Smooth muscle cell (in vitro differentiated cells): ENCODE data around the gene CHD6. TPM values are rescaled to one million over a fixed set of nuclear protein-coding genes. Genes with fewer than 3 reads are reported as not detected.

Experiments used
- DNase-seq: peaks from one replicate; lab custom pipeline; 2025; ENCODE audit not compliant: unreplicated experiment; lab: John Stamatoyannopoulos, UW
- H2AFZ ChIP-seq: fragments of 200-600 bp; sonication (generic); 2 replicates; pipeline ENCODE4 v1.6.0; 2016; ENCODE audit warnings: antibody characterized with exemption, low read depth, mild to moderate bottlenecking
- H3F3A ChIP-seq: fragments of 200-600 bp; sonication (generic); 2 replicates; pipeline ENCODE4 v1.6.0; 2017; ENCODE audit warnings: antibody characterized with exemption, low read depth
- H3K27ac ChIP-seq: fragments of 200-600 bp; sonication (generic); 2 replicates; pipeline ENCODE4 v1.5.1; 2016; ENCODE audit warnings: low read depth, mild to moderate bottlenecking
- H3K27me3 ChIP-seq: fragments of 200-600 bp; sonication (generic); 2 replicates; pipeline ENCODE4 v1.6.1; 2016; ENCODE audit warnings: low read depth, mild to moderate bottlenecking
- H3K36me3 ChIP-seq: fragments of 200-600 bp; sonication (generic); 2 replicates; pipeline ENCODE4 v1.5.1; 2016; ENCODE audit warnings: low read depth
- H3K4me1 ChIP-seq: fragments of 200-600 bp; sonication (generic); 2 replicates; pipeline ENCODE4 v1.5.1; 2016; ENCODE audit warnings: low read depth
- H3K4me2 ChIP-seq: fragments of 200-600 bp; sonication (generic); 2 replicates; pipeline ENCODE4 v1.6.0; 2016; ENCODE audit warnings: mild to moderate bottlenecking
- H3K4me3 ChIP-seq: fragments of 200-600 bp; sonication (generic); 2 replicates; pipeline ENCODE4 v1.5.1; 2016; ENCODE audit warnings: mild to moderate bottlenecking
- H3K79me2 ChIP-seq: fragments of 200-600 bp; sonication (generic); 2 replicates; pipeline ENCODE4 v1.6.0; 2016; ENCODE audit warnings: low read depth, mild to moderate bottlenecking
- H3K9ac ChIP-seq: fragments of 200-600 bp; sonication (generic); 2 replicates; pipeline ENCODE4 v1.6.0; 2016; ENCODE audit warnings: low read depth
- H3K9me3 ChIP-seq: fragments of 200-600 bp; sonication (generic); replicated peaks from 2 replicates; pipeline ENCODE4 v1.5.1; 2016; ENCODE audit warnings: low read depth
- H4K20me1 ChIP-seq: fragments of 200-600 bp; sonication (generic); 2 replicates; pipeline ENCODE4 v1.6.0; 2016; ENCODE audit warnings: low read depth
- CTCF ChIP-seq: fragments of 200-600 bp; sonication (generic); IDR thresholded peaks from 2 replicates; pipeline ENCODE4 v1.5.1; 2017; ENCODE audit warnings: borderline replicate concordance, mild to moderate bottlenecking, antibody characterized with exemption; ENCODE audit not compliant: insufficient read depth, poor library complexity, severe bottlenecking
- WGBS: methylation state at CpG from one replicate; pipeline ENCODE4 v1.1.7; 2016; ENCODE audit warnings: low lambda C conversion rate; 5-methylcytosine and 5-hydroxymethylcytosine counted together
- polyA plus RNA-seq: library from polyadenylated mRNA; unstranded; fragments of >200 nt; fragmentation: Nextera tagmentation; extraction: Ambion mirVana; gene quantifications from 2 replicates; pipeline ENCODE4 v1.2.1, GENCODE V29; 2016
- total RNA-seq: library from RNA; depleted of rRNA; stranded (reverse); fragments of >200 nt; gene quantifications from 2 replicates; pipeline ENCODE4 v1.2.3, GENCODE V29; 2014

The CHD6 gene
- total and polyA plus RNA-seq, 2 experiments from 2014 or later = 41.7 to 47.8 TPM

- H3F3A ChIP-seq = no peaks in the 10 kb centered on the region
- no peak for TF ChIP-seq CTCF
- no peaks in the 10 kb centered on the region for H4K20me1 ChIP-seq
- no peak overlapping the region for H3K27ac ChIP-seq
- whole genome bisulfite sequencing = 58% methylated on average over 9 of the region's 9 CpGs
- H2AFZ ChIP-seq = no peak overlapping the region
- H3K4me2 ChIP-seq = no peak overlapping the region
- no peaks in the 10 kb centered on the region for H3K36me3 ChIP-seq
- H3K4me3 ChIP-seq = no peak overlapping the region
- H3K79me2 ChIP-seq = no peaks in the 10 kb centered on the region
- no peak for DNase-seq
- no peaks in the 10 kb centered on the region for H3K27me3 ChIP-seq
- peaks cover 5% of the 10 kb centered on the region for H3K4me1 ChIP-seq
- H3K9ac ChIP-seq = no peak overlapping the region
- H3K9me3 ChIP-seq = no peaks in the 10 kb centered on the region
These were observed 230.7 kb downstream of the CHD6 start for GRCh38 chr20:41387444-41387851.

GRCh38 chr20:41386502-41387427 is 231.4 kb downstream of the CHD6 start:
- no peak for DNase-seq
- 82% methylated on average over 14 of the region's 14 CpGs for WGBS

GRCh38 chr20:41382791-41383305 is 235.3 kb downstream of the CHD6 start:
- H3F3A ChIP-seq = no peaks in the 10 kb centered on the region
- no peak overlapping the region for H3K9ac ChIP-seq
- peaks cover 7% of the 10 kb centered on the region for H3K27me3 ChIP-seq
- no peak overlapping the region for H3K4me3 ChIP-seq
- no peak for DNase-seq
- no peak overlapping the region for H2AFZ ChIP-seq
- H3K4me1 ChIP-seq = peaks cover 5% of the 10 kb centered on the region
- H3K9me3 ChIP-seq = no peaks in the 10 kb centered on the region
- no peak for TF ChIP-seq CTCF
- H3K36me3 ChIP-seq = no peaks in the 10 kb centered on the region
- no peaks in the 10 kb centered on the region for H4K20me1 ChIP-seq
- H3K4me2 ChIP-seq = no peak overlapping the region
- no peak overlapping the region for H3K27ac ChIP-seq
- 96% methylated on average over 7 of the region's 7 CpGs for WGBS
- no peaks in the 10 kb centered on the region for H3K79me2 ChIP-seq

More at GRCh38 chr20:41386502-41387427, 231.4 kb downstream of the CHD6 start:
- Histone ChIP-seq H3F3A (no peaks in the 10 kb centered on the region), H3K9me3 (no peaks in the 10 kb centered on the region), H3K4me3 (no peak overlapping the region), H3K27ac (no peak overlapping the region), H3K4me1 (peaks cover 5% of the 10 kb centered on the region), H4K20me1 (no peaks in the 10 kb centered on the region), H3K4me2 (no peak overlapping the region), H3K27me3 (no peaks in the 10 kb centered on the region), H3K79me2 (no peaks in the 10 kb centered on the region), H3K36me3 (no peaks in the 10 kb centered on the region), H2AFZ (no peak overlapping the region), H3K9ac (no peak overlapping the region)
- TF ChIP-seq CTCF = no peak
